Measurements from ENCODE around the gene SGPP1. TPM values are rescaled to one million over a fixed set of nuclear protein-coding genes. Genes with fewer than 3 reads are reported as not detected.

Gene SGPP1
- total RNA-seq, 6 experiments from 2014 or later, result 13.2 to 25.6 (median 20.9) TPM

- H3K4me3 ChIP-seq, result no peak overlapping the region
- no peak for ATAC-seq
- no peaks in the 10 kb centered on the region for H3K36me3 ChIP-seq
- H3K27ac ChIP-seq, result no peak overlapping the region
- TF ChIP-seq CTCF (IDR thresholded peaks at IDR 0.05) (no peak), POLR2A (IDR thresholded peaks at IDR 0.05) (no peak)
- intact Hi-C loops (cut with DNase I), result no loop called here
- 67% methylated on average over 3 of the region's 3 CpGs for WGBS (ENCODE audit: insufficient coverage, low coverage, low lambda C conversion rate, missing lambda C conversion rate)
- DNase-seq, result no peak
- H3K4me1 ChIP-seq, result peaks cover 0 to 10% (median 3%) of the 10 kb centered on the region in 4 donors
- H3K9me3 ChIP-seq, result no peaks in the 10 kb centered on the region
- H3K27me3 ChIP-seq, result no peaks in the 10 kb centered on the region
These were observed 2.8 kb upstream of the SGPP1 start for GRCh38 chr14:63730659-63731058.

GRCh38 chr14:63727231-63727735 lies 582 bp downstream of the SGPP1 start:
- ATAC-seq (peak; percentile 45 to 80 (median 70)), DNase-seq (peak; percentile 59 to 66 (median 60))
- peak overlapping the region; percentile 81 to 93 (median 89) for H3K4me3 ChIP-seq
- peak overlapping the region; percentile 85 to 94 (median 90) for H3K27ac ChIP-seq
- H3K27me3 ChIP-seq, result no peaks in the 10 kb centered on the region
- peaks cover 0 to 14% (median 6%) of the 10 kb centered on the region in 4 donors for H3K4me1 ChIP-seq
- H3K36me3 ChIP-seq, result no peaks in the 10 kb centered on the region
- no peaks in the 10 kb centered on the region for H3K9me3 ChIP-seq
- intact Hi-C loops (cut with DNase I), result no loop called here
- TF ChIP-seq CTCF (IDR thresholded peaks at IDR 0.05), result no peak
- no peak for TF ChIP-seq POLR2A (IDR thresholded peaks at IDR 0.05)
- WGBS (ENCODE audit: insufficient coverage, low coverage, low lambda C conversion rate, missing lambda C conversion rate), result 0% methylated on average over 3 of the region's 45 CpGs

- Histone ChIP-seq H3K4me1 (peaks cover 0 to 14% (median 6%) of the 10 kb centered on the region in 4 donors), H3K9me3 (no peaks in the 10 kb centered on the region), H3K27me3 (no peaks in the 10 kb centered on the region), H3K36me3 (no peaks in the 10 kb centered on the region), H3K4me3 (peak overlapping the region; percentile 81 to 93 (median 89)), H3K27ac (peak overlapping the region; percentile 85 to 94 (median 90))
- DNase-seq, result no peak
- WGBS (ENCODE audit: insufficient coverage, low coverage, low lambda C conversion rate, missing lambda C conversion rate), result under 1% methylated on average over 5 of the region's 5 CpGs
- intact Hi-C loops (cut with DNase I), result no loop called here
- TF ChIP-seq POLR2A (IDR thresholded peaks at IDR 0.05), result peak; percentile 48
- TF ChIP-seq CTCF (IDR thresholded peaks at IDR 0.05), result no peak
- ATAC-seq, result peak; percentile 7 to 59 (median 42)
These were observed 1.4 kb downstream of the SGPP1 start for GRCh38 chr14:63726499-63726898.

GRCh38 chr14:63725786-63726460 lies 1.9 kb downstream of the SGPP1 start:
- TF ChIP-seq POLR2A (IDR thresholded peaks at IDR 0.05), result no peak
- no peak for TF ChIP-seq CTCF (IDR thresholded peaks at IDR 0.05)
- Histone ChIP-seq H3K9me3 (no peaks in the 10 kb centered on the region), H3K36me3 (peaks cover 0 to 3% (median 0%) of the 10 kb centered on the region in 4 donors), H3K27ac (peak overlapping the region in 1 of 3 donors; percentile 94), H3K4me1 (peaks cover 0 to 14% (median 6%) of the 10 kb centered on the region in 4 donors), H3K27me3 (no peaks in the 10 kb centered on the region), H3K4me3 (peak overlapping the region; percentile 81 to 93 (median 89))
- intact Hi-C loops (cut with DNase I), result no loop called here
- no peak for ATAC-seq
- no peak for DNase-seq
- WGBS (ENCODE audit: insufficient coverage, low coverage, low lambda C conversion rate, missing lambda C conversion rate), result 60% methylated on average over 8 of the region's 8 CpGs

Measured in right lobe of liver (tissue), 6 donors.